ENCODE results near the gene TGDS.

The TGDS gene

DNA sequence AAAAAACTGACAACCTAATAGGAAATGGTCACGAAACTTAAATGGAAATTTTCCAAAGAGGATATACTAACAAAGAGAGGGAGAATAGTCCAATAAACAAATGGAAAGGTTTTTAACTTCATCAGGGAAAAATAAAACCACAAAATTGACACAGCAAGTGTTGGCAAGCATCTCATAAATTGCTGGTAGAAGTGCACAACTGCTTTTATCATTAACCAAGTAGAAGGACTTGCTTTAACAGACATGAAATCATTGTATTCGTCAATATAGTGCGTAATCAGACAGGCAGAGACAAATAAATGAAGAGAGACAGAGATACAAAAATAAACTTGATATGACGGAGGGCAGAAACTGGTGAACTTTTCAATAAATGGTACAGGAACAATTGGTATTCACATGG, 7.4 kb downstream of the TGDS start:
- TF ChIP-seq, protein P1, sequence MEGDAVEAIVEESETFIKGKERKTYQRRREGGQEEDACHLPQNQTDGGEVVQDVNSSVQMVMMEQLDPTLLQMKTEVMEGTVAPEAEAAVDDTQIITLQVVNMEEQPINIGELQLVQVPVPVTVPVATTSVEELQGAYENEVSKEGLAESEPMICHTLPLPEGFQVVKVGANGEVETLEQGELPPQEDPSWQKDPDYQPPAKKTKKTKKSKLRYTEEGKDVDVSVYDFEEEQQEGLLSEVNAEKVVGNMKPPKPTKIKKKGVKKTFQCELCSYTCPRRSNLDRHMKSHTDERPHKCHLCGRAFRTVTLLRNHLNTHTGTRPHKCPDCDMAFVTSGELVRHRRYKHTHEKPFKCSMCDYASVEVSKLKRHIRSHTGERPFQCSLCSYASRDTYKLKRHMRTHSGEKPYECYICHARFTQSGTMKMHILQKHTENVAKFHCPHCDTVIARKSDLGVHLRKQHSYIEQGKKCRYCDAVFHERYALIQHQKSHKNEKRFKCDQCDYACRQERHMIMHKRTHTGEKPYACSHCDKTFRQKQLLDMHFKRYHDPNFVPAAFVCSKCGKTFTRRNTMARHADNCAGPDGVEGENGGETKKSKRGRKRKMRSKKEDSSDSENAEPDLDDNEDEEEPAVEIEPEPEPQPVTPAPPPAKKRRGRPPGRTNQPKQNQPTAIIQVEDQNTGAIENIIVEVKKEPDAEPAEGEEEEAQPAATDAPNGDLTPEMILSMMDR (IDR thresholded peaks at IDR 0.05; ENCODE audit: low read depth, low read length, missing control alignments): no peak
- in situ Hi-C loops (cut with HindIII; ENCODE audit: low sequenced_read_pairs): no loop called here
- DNase-seq (ENCODE audit: low read depth): no peak
- no peak overlapping the region for H3K4me3 ChIP-seq (ENCODE audit: low read depth, low read length)

DNA sequence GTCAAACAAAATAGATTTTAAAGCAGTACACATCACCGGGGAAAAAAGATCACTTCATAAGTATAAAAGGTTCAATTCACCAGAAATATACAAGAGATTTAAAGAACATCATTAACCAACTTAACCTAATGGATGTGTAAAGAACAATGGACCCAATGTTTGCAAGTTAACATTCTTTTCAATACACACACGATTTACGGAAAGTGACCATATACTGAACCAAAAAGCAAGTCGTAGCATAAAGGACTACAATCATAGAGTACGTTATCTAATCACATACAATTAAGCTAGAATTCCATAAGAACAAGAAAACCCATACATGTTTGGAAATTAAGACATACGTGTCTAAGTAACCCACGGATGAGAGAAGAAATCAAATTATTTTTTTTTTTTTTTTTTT, 9.6 kb downstream of the TGDS start:
- TF ChIP-seq, protein P1 (IDR thresholded peaks at IDR 0.05; ENCODE audit: low read depth, low read length, missing control alignments): no peak
- DNase-seq (ENCODE audit: low read depth): no peak
- in situ Hi-C loops (cut with HindIII; ENCODE audit: low sequenced_read_pairs): no loop called here
- H3K4me3 ChIP-seq (ENCODE audit: low read depth, low read length): no peak overlapping the region

DNA sequence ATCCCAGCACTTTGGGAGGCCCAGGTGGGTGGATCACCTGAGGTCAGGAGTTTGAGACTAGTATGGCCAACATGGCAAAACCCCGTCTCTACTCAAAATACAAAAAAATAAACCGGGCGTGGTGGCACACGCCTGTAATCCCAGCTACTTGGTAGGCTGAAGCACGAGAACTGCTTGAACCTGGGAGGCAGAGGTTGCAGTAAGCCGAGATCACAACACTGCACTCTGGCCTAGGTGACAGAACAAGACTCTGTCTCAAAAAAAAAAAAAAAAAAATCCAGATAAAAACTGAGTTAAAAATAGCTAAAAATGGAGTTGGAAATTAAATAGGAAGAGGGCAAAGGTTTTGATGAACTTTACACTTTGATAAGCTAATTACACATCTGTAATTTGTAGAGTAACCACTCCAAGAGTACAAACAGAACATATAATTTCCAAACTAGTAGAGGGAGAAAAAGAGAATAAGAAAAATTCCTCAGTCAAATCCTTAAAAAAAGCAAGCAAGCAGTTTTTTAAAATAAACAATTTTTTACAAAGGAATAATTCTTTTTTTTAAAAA, 10.3 kb downstream of the TGDS start:
- DNase-seq (ENCODE audit: low read depth): no peak
- in situ Hi-C loops (cut with HindIII; ENCODE audit: low sequenced_read_pairs): no loop called here
- no peak overlapping the region for H3K4me3 ChIP-seq (ENCODE audit: low read depth, low read length)
- TF ChIP-seq, protein P1 (IDR thresholded peaks at IDR 0.05; ENCODE audit: low read depth, low read length, missing control alignments): no peak

DNA sequence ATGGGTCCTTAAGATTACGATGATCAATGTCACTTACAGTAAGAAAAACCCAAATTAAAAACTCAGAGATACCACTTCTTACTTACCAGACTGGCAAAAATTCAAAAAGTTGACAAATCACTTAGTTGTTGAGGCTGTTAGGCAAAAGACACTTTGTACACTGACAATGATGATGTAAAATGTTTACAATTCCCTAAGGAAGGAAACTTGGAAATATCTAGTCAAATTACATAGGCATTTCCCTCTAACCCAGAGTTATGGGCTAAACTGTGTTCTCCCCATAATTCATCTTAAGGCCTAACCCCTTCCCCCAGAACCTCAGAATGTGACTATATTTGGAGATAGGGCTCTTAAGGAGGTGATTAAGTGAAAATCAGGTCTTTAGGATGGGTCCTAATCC, 12.0 kb downstream of the TGDS start:
- TF ChIP-seq, protein P1 (IDR thresholded peaks at IDR 0.05; ENCODE audit: low read depth, low read length, missing control alignments): no peak
- H3K4me3 ChIP-seq (ENCODE audit: low read depth, low read length): no peak overlapping the region
- no peak for DNase-seq (ENCODE audit: low read depth)
- in situ Hi-C loops (cut with HindIII; ENCODE audit: low sequenced_read_pairs): no loop called here

DNA sequence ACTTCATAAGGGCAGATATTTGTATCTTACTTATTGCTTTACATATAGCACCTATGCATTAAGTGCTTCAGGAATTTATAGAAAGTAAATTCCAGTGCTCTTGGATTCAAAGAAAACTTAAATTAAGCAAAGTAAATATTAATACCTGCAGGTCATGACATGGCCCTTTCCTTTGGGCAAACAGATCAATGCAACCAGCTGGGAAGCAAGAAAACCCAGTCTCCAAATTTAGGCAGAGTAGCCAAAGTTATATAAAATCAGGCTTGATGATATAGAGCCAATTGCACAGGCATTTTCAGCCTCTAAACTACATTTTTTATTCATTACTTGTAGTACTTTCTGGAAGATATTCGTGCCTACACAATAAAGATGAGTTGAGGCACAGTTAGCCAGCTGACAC, 16.9 kb downstream of the TGDS start:
- no peak for DNase-seq (ENCODE audit: low read depth)
- in situ Hi-C loops (cut with HindIII; ENCODE audit: low sequenced_read_pairs): loop anchor here (5.0 kb wide), 1 partner anchor 42 kb away; no protein-coding TSS in a partner anchor
- TF ChIP-seq, protein P1 (IDR thresholded peaks at IDR 0.05; ENCODE audit: low read depth, low read length, missing control alignments): no peak

DNA sequence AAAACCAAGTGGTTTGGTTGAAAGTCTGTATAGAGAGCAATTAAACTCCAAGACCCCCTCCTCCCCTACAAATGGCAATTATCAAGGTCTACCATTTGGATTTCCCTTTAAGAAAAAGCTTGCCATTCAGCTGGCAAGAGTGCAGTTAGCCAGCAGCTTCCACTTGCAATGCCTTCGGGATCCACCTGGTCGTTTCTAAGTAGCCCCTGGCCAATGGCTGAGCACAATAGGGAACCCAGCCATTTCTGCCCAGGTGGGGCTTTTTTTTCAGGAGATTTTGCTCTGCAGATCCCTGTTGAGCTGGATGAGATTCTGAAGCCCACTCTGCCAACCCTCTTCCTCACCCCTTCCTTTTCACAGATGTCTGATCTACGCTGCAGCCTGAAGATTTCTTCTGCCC, 26.3 kb downstream of the TGDS start:
- H3K4me3 ChIP-seq (ENCODE audit: low read depth, low read length): no peak overlapping the region
- TF ChIP-seq, protein P1 (IDR thresholded peaks at IDR 0.05; ENCODE audit: low read depth, low read length, missing control alignments): no peak
- no peak for DNase-seq (ENCODE audit: low read depth)
- in situ Hi-C loops (cut with HindIII; ENCODE audit: low sequenced_read_pairs): no loop called here

More for the DNA sequence above, 16.9 kb downstream of the TGDS start:
- no peak overlapping the region for H3K4me3 ChIP-seq (ENCODE audit: low read depth, low read length)

Data from astrocyte of the cerebellum (primary cell).